Fibroblast of skin of left biceps (primary cell): ENCODE results near the gene C16orf78.

Experiments used
- DNase-seq, 2 experiments: peaks; one replicate each; pipeline ENCODE4 v3.0.0-alpha.2; 2013; ENCODE audit warnings: low read depth in 2 of 2

Gene C16orf78

GRCh38 chr16:49431591-49432290, 58.1 kb downstream of the C16orf78 start:
- no peak for DNase-seq

DNA sequence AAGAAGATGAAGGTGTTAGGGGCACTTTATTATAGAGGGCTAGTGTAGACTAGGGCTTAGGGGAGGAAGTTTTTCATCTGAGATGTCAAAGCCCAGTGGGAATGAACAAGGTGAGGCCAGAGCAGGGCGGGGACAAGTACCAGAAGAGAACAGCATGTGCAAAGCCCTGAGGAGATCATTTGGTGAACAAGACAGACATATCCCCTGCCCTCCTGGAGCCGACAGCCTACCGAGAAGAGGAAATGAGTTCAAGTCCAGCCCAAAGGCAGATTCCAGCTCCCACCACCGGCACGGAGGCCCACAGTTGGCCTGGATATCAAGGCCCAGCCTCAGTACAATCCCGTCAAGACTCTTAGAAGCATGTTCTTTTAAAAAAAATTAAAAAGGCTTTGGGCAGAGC, 61.1 kb downstream of the C16orf78 start:
- DNase-seq = no peak

DNA sequence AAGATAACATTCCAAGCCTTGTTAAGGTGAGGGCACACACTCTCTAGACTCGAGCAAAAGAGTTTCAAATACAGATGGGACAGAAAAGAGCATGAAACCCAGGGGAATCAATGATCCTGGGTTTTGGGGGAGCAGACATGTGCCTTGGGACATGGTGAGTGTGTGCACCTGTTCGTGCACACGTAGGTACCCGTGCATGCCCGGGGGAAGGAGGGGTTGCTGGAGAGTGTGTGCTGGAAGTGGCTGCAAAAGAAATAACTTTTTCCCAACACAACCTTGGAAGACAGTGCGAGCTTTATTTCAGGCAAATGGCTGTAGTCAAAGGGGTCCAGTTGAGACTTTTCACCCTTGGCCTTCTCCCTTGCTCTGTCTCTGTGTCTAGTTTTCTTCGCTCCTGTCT, 62.6 kb downstream of the C16orf78 start:
- DNase-seq = no peak

GRCh38 chr16:49437344-49437743, 63.7 kb downstream of the C16orf78 start:
- no peak for DNase-seq

- no peak for DNase-seq
Observed at GRCh38 chr16:49439050-49439449, 65.4 kb downstream of the C16orf78 start.

- DNase-seq = no peak
Observed at GRCh38 chr16:49439676-49440075, 66.1 kb downstream of the C16orf78 start.

GRCh38 chr16:49440156-49441065, 66.8 kb downstream of the C16orf78 start:
- no peak for DNase-seq

GRCh38 chr16:49441366-49441780, 67.8 kb downstream of the C16orf78 start:
- DNase-seq = no peak

GRCh38 chr16:49442805-49443204, 69.2 kb downstream of the C16orf78 start:
- DNase-seq = no peak

- DNase-seq = no peak
Observed at GRCh38 chr16:49443576-49443975, 70.0 kb downstream of the C16orf78 start.

DNA sequence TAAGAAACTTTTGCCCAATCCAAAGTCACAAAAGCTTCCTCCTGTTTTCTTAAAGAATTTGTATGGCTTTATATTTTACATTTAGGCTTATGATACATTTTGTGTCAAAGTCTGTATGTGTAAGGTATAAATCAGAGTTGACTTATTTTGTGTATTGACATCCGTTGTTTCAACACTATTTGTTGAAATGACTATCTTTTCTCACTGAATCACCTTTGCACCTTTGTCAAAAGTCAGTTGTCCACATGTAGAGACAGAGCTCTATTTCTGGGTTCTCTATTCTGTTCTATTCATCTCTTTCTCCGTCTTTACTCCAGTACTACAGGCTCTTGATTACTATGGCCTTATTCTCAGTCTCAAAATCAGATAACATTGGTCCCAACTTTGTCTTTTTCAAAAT, 73.2 kb downstream of the C16orf78 start:
- DNase-seq = no peak
